Activated naive CD4-positive, alpha-beta T cell treated with anti-CD3 and anti-CD28 coated beads, Interleukin-2, amount 10 ng/mL, durations not matched to agents 7 days and 5 days (primary cell): ENCODE results near the gene DNAJA3.

Experiments
- CTCF ChIA-PET: fragments of 350-600 bp; sonication (Branson Sonifier 250); formaldehyde crosslinking; loops from one replicate; lab custom pipeline; 2021; ENCODE audit warnings: antibody characterized with exemption; lab: Charles Lee
- DNase-seq: peaks from one replicate; pipeline ENCODE4 v3.0.0-alpha.2; 2020
- H3K27ac Mint-ChIP-seq: one replicate; pipeline ENCODE4 v1.8.0; 2021; ENCODE audit warnings: mild to moderate bottlenecking, moderate library complexity, mixed read lengths
- H3K27me3 Mint-ChIP-seq: one replicate; pipeline ENCODE4 v1.8.0; 2021; ENCODE audit warnings: mild to moderate bottlenecking, mixed read lengths
- H3K36me3 Mint-ChIP-seq: one replicate; pipeline ENCODE4 v1.8.0; 2021; ENCODE audit warnings: mixed read lengths
- H3K4me1 Mint-ChIP-seq: one replicate; pipeline ENCODE4 v1.8.0; 2021; ENCODE audit warnings: mixed read lengths
- H3K4me3 Mint-ChIP-seq: one replicate; pipeline ENCODE4 v1.8.0; 2021; ENCODE audit warnings: mild to moderate bottlenecking, moderate library complexity, mixed read lengths
- H3K9me3 Mint-ChIP-seq: one replicate; pipeline ENCODE4 v1.8.0; 2021; ENCODE audit warnings: mixed read lengths

DNAJA3 gene

DNA sequence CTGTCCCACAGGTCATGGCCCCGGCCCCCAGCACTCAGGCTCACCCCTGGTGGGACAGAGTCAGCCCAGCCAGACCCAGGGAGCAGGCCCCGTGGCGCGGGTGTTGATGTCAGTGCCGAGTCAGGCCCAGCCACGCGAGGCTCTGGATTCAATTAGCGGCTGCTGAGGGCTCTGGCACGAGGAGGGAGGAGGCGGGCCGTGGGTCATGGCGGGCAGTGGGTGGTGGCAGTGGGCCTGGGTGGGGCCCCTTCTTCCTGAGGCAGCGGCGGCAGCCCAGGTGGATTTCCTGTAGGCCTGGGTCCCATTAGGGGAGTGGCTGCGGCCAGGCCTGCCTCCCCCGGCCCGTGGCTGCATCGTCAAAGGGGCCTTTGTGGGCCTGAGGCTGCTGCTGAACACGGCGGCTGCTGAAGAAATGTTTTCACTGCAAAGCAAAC, 41.1 kb upstream of the DNAJA3 start:
- CTCF ChIA-PET: no interaction called here
- H3K36me3 Mint-ChIP-seq: peaks cover 19% of the 10 kb centered on the region
- no peaks in the 10 kb centered on the region for H3K27me3 Mint-ChIP-seq
- no peak overlapping the region for H3K27ac Mint-ChIP-seq
- H3K9me3 Mint-ChIP-seq: no peaks in the 10 kb centered on the region
- no peak for DNase-seq
- no peak overlapping the region for H3K4me3 Mint-ChIP-seq
- no peaks in the 10 kb centered on the region for H3K4me1 Mint-ChIP-seq

DNA sequence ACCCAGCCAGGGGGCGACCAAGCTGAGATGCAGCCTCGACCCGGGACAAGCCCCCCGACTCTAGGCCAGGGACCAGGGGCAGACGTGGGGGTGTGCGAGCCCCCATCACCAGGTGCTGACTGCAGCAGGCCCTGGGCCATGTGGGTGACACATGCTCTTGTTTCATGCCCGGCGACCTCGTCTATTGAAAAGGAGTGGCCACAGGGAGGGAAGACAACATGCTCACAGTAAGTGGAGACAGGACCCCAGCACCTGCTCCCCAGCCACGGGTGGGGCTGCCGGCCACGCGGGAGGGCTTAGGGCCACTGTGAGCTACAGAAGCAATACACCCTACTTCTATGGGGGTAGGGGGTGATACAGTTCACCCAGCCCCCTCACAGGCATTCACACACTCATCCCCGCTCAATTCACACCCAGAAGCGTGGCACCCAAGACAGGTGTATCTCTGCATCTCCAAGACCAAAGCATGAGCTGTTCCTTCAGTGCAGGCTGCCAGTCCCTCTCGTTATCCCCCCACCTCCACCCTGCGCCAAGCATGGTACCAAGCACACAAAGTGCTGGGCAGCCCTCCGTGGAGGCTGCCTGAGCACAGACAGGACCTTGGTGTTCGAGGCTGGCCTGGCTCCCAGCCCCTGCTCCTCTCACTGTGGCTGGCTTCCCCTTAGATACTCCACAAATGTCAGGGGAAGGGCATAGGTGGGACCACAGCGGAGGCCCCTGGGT, 40.4 kb upstream of the DNAJA3 start:
- Mint-ChIP-seq H3K27ac (no peak overlapping the region), H3K4me3 (no peak overlapping the region), H3K4me1 (no peaks in the 10 kb centered on the region), H3K36me3 (peaks cover 24% of the 10 kb centered on the region), H3K27me3 (no peaks in the 10 kb centered on the region), H3K9me3 (no peaks in the 10 kb centered on the region)
- CTCF ChIA-PET: interaction anchor here (0.8 kb wide), 1 partner anchor 18 kb away, joined by 3 read pairs; no protein-coding TSS in a partner anchor
- DNase-seq: no peak

DNA sequence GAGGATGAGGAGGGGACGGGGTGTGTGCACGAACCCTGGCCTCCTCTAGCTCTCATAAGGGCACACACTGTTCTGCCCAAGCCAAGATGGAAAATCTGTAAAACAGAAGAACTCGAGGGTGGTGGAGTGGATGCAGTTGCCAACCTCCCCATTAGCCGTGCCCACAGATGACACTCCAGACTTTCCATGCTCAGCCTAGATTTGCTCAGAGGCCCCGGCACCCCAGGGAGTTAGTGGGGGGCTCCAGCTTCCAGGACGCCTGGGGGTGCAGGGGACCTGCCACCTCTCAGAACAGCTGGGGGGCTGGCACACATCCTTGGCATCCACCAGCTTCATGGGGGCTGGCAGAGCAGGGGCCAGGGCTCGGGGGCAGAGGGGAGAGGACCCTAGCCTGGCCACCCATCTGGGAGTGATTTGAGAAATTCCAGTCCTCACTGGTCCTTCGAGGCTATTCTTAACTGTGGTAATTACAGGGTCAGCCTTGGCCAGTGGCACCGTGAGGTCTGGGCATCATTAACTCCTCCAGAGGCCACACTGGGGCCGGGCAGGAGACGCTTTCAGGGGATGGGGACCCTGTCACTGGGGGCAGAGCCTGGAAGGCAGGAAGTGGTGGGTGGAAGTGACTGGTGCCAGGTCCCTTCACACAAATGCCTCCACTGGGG, 39.7 kb upstream of the DNAJA3 start:
- CTCF ChIA-PET: interaction anchor here (0.8 kb wide), 1 partner anchor 17 kb away, joined by 3 read pairs; no protein-coding TSS in a partner anchor
- Mint-ChIP-seq H3K36me3 (peaks cover 30% of the 10 kb centered on the region), H3K9me3 (no peaks in the 10 kb centered on the region), H3K4me3 (no peak overlapping the region), H3K27ac (no peak overlapping the region), H3K4me1 (no peaks in the 10 kb centered on the region), H3K27me3 (no peaks in the 10 kb centered on the region)
- no peak for DNase-seq

DNA sequence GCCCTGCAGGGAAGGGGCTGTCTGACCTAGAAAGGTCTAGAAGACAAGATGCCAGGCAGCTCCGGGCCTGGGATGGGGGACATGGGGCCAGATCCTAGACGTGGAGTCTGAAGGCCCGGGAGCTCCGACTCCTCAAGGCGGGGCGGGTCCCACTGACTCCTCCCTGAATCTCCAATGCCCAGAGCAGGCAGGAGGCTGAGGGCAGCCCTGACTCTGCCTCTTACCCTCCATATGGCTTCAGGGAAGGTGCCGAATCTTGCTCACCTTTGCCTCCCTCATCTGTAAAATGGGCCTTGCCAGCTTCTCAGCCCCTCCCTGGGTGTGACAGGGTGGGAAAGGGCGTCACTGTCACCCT, 39.2 kb upstream of the DNAJA3 start:
- H3K9me3 Mint-ChIP-seq: no peaks in the 10 kb centered on the region
- no peak overlapping the region for H3K27ac Mint-ChIP-seq
- no peak overlapping the region for H3K4me3 Mint-ChIP-seq
- peaks cover 32% of the 10 kb centered on the region for H3K36me3 Mint-ChIP-seq
- CTCF ChIA-PET: no interaction called here
- no peak for DNase-seq
- H3K27me3 Mint-ChIP-seq: no peaks in the 10 kb centered on the region
- no peaks in the 10 kb centered on the region for H3K4me1 Mint-ChIP-seq

DNA sequence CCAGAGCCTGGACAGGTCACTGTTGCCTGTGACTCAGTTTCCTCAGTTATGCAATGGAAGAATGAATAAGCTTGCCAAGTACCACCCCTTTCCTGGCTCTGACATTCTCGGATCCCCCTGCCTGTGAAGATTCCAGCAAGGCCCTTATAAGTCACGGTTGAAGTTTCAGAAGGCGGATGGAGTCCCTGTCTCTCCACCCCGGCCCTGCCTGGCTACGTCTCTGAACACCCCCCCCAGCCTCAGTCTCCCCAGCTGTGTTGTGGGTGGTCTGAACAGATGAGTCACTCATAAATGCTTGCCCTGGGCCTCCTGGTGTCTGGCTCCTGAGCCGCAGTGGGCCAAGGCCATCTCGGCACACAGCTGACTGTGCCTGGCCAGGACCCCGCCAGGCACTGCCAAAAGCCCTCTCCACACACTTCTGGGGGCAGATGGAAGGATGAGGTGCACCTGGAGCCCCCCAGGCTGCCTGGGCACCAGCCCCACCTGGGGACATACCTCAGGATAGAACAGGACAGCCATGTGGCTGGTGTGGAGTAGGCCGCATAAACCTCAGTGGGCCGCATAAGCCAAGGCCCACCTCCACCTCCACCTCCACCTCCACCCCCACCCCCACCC, 38.6 kb upstream of the DNAJA3 start:
- H3K36me3 Mint-ChIP-seq: peaks cover 29% of the 10 kb centered on the region
- no peaks in the 10 kb centered on the region for H3K9me3 Mint-ChIP-seq
- H3K27me3 Mint-ChIP-seq: no peaks in the 10 kb centered on the region
- no peak for DNase-seq
- CTCF ChIA-PET: no interaction called here
- no peak overlapping the region for H3K27ac Mint-ChIP-seq
- no peaks in the 10 kb centered on the region for H3K4me1 Mint-ChIP-seq
- no peak overlapping the region for H3K4me3 Mint-ChIP-seq

DNA sequence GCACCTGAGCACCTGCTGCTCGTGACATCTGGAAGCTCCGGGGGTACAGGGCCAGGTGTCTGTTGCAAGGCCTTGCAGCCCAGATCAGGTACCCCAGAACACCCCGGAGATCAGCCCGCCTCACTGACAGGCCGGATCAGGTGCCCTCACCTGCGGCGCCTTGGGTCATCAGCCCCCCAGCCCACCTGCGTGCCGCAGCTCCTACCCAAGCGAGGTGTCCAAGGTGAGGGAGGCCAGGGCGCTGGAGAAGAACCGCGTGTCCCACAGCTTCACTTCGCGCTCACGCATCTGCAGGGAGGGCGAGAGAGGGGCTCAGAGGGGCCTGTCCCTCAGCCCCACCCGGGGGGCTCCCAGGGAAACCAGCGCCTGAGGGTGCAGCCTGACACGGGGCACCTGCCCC, 37.9 kb upstream of the DNAJA3 start:
- peaks cover 32% of the 10 kb centered on the region for H3K36me3 Mint-ChIP-seq
- no peaks in the 10 kb centered on the region for H3K4me1 Mint-ChIP-seq
- CTCF ChIA-PET: no interaction called here
- DNase-seq: no peak
- no peaks in the 10 kb centered on the region for H3K9me3 Mint-ChIP-seq
- no peaks in the 10 kb centered on the region for H3K27me3 Mint-ChIP-seq
- H3K4me3 Mint-ChIP-seq: no peak overlapping the region
- H3K27ac Mint-ChIP-seq: no peak overlapping the region

DNA sequence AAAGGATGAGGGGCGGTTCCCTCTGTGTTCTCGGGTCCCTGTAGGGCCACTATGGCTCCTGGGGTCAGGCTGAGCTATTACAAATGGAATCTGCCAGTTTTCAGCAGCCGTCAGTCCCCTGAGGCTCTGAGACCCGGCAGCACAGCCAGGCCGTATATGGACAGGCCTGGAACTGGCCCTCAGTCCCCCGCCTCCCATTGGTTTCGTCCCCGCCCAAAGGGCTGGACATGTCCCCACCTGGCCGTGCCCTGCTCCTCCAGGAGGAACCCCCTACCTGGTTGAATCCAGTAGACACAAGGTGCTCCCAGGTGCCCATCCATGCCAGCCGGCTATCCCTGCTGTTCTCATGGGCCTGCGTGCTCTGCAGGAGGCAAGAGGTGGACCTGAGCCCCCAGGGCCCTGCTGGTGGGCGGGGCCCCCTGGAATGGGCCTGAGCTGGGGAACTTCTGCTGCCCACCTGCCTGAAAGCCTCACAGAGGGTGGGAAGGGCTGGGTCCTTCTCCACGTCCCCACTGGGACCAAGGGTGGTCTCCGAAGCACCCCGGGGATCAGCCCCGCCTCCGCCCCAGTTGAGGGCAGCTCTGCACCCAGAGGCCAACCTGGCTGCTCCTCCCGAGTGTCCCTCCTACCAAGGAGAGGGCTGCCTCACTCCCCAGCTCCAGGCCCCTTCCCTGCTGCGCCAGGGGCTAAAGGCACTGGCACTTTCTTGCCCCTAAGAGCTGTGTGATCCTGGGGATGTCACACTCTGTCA, 37.2 kb upstream of the DNAJA3 start:
- CTCF ChIA-PET: interaction anchor here (3.0 kb wide), 1 partner anchor 15 kb away, joined by 18 read pairs; no protein-coding TSS in a partner anchor
- Mint-ChIP-seq H3K27ac (peak overlapping the region; percentile 77), H3K36me3 (peaks cover 32% of the 10 kb centered on the region), H3K27me3 (no peaks in the 10 kb centered on the region), H3K4me3 (no peak overlapping the region), H3K9me3 (no peaks in the 10 kb centered on the region), H3K4me1 (no peaks in the 10 kb centered on the region)
- DNase-seq: no peak

DNA sequence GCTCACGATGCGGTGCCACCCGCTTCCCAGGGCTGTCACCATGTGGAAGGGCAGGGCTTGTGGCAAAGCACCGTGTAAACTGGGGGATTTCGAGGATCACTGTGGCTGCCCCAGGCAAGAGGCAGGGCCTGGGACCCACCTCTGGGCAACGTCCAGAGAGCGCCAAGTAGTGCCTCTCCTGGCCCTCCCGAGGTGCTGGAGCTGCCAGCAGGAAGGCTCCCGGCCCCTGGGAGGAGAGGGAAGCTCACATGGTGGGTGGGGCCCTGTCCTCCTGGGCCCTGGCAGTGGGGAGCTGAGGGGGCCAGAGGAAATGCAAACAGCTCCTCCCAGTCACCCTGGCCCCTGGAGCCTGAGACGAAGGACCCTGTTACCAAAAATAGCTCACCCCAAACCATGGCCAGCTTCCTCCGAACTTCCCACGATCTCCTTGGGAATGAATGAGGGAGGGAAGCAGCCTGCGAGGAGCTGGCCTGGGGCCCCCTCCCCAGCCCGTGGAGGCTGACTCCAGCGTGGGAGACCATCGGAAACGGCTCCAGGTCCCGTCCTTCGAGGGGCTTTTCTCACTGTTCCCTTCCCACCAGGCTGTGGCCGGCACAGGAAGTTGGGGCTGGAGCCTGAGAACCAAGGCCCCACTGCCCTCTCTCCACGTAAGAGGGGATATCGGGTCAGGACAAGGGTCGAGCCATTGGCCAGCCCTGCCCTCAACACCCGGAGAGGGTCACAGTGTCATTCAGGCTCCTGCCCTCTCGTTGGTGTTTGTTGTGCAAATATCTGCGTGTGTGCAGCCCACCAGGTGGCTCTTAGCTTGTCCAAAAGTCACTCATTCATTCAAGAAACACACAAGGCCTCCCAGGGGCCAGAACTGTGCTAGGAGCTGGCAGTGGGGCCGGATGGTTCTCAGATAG, 36.4 kb upstream of the DNAJA3 start:
- Mint-ChIP-seq H3K9me3 (no peaks in the 10 kb centered on the region), H3K4me3 (no peak overlapping the region), H3K4me1 (no peaks in the 10 kb centered on the region), H3K27me3 (no peaks in the 10 kb centered on the region), H3K36me3 (peaks cover 36% of the 10 kb centered on the region), H3K27ac (peak overlapping the region; percentile 77)
- CTCF ChIA-PET: interaction anchor here (0.6 to 3.0 kb wide), 2 partner anchors 14 to 59 kb away, joined by 3 to 18 read pairs; no protein-coding TSS in a partner anchor
- no peak for DNase-seq

DNA sequence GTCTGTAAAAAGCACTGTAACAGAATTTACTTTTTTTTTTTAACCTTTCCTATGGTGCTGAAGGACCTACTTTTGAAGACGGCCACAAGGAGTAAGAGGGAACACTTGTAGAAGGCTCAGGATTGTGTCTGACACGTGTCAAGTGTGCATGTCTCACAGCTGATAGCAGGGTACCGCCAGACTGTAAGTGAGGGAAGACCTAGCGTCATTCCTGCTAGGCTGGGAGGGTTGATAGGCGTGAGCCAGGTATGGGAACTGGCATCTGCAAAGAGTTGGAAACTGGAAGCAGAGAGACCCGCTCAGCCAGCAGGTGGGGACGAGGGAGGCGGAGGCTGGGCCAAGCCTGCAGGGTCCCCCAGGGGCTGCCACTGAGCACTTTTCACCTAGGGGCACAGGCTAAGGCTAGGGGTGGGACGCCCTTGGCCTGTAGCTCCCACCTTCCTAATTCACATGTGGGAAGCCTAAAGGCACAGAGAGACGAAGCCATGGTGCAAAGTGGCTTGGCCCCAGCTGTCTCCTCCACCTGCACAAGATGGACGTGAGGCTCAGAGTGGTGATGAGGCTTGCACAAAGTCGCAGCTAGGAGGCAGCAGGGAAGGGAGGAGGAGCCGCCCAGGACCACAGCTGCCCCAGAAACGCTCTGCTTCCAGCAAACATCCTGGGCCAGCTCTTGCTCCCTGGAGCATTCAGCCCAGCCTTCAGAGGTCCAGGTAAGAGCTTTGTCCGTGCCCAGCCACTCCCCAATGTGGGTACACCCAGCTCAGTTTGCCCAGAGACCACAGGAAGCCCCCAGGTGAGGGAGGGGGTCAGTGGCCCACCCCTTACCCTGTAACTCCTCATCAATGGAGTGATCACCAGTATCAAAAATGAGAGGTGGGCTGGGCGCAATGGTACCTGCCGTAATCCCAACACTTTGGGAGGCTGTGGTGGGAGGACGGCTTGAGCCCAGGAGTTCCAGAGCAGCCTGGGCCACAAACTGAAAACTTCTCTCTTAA, 35.1 kb upstream of the DNAJA3 start:
- no peaks in the 10 kb centered on the region for H3K27me3 Mint-ChIP-seq
- H3K4me1 Mint-ChIP-seq: no peaks in the 10 kb centered on the region
- no peak overlapping the region for H3K4me3 Mint-ChIP-seq
- no peak for DNase-seq
- H3K27ac Mint-ChIP-seq: no peak overlapping the region
- CTCF ChIA-PET: interaction anchor here (3.0 kb wide), 1 partner anchor 13 kb away, joined by 18 read pairs; no protein-coding TSS in a partner anchor
- no peaks in the 10 kb centered on the region for H3K9me3 Mint-ChIP-seq
- peaks cover 41% of the 10 kb centered on the region for H3K36me3 Mint-ChIP-seq

DNA sequence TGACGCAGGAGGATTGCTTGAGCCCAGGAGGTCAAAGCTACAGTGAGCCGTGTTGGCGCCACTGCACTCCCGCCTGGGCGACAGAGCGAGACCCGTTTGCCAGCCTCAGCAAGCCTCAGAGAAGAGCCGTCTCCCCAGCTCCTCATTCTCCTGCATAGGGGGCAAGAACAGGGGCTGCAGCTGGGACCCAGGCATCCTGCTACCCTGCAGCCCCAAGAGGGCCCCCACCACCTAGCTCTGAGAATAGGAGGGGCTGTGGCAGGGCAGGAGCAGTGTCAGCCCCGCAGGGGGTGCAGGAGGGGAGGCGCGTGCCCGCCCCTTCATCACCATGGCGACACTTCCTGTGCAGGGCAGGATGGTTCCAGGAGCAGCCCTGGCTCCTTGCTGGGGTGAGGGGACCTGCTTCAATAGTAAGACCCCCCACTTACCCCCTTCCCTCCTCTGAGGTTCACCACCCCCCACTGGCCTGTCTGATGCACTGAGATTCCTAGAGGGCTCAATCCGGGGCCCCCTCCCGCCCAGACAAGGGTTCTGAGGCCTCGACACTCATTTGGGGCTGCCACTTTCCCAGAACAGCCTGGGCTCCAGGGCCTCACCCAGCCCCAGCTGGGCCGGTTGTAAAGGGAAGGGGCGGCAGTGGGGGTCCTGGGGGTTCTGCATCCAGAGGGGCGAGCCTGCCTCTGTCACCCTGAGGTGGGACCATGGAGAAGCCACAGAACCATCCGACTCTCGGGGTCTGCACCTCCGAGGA, 33.9 kb upstream of the DNAJA3 start:
- Mint-ChIP-seq H3K4me3 (no peak overlapping the region), H3K36me3 (peaks cover 43% of the 10 kb centered on the region), H3K9me3 (no peaks in the 10 kb centered on the region), H3K4me1 (no peaks in the 10 kb centered on the region), H3K27me3 (no peaks in the 10 kb centered on the region), H3K27ac (no peak overlapping the region)
- peak; percentile 39 for DNase-seq
- CTCF ChIA-PET: interaction anchor here (3.0 kb wide), 1 partner anchor 11 kb away, joined by 18 read pairs; no protein-coding TSS in a partner anchor

DNA sequence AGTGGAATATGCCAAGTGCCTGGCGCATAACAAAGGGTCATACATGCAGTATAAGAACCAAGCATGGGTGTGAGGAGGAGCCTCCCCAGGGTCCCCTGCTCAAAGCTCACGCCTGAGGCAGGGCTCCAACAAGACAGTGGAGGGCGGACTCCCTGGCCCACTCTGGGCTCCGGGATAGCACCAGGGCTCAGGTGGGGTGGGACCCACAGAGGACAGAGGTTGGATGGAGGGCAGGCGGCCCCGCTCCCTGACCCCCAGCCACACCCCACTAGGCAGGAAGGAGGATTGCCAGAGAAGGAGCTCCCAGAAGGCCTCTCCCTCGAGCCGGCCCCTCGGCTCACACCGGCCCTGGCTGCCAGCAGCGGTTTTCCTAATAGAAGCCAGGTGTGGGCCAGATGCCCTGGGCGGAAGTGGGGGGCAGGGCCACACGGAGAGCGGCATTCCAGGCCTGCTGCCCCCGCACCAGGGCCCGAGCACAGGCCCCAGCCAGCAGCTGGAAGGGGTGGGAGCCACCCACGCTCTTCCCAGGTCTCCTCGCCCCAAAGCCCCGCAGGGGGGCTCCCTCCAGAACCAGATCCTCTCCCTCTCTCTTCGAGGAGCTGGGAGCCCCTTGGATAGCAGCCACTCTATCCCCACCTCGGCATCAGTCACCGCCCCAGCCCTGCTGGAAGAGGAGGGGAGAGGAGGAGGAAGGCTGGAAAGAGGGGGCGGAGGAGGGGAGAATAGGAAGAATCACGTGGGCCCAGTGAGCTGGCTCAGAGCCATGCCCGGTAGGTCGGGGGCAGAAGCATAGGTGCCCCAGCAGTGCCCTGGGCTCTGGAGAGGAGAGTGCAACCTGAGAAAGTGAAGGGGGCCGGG, 33.1 kb upstream of the DNAJA3 start:
- H3K27me3 Mint-ChIP-seq: no peaks in the 10 kb centered on the region
- H3K36me3 Mint-ChIP-seq: peaks cover 42% of the 10 kb centered on the region
- DNase-seq: no peak
- H3K27ac Mint-ChIP-seq: no peak overlapping the region
- H3K4me3 Mint-ChIP-seq: no peak overlapping the region
- no peaks in the 10 kb centered on the region for H3K9me3 Mint-ChIP-seq
- H3K4me1 Mint-ChIP-seq: no peaks in the 10 kb centered on the region
- CTCF ChIA-PET: interaction anchor here (1.2 to 1.9 kb wide), 2 partner anchors 10 to 33 kb away, joined by 3 to 13 read pairs; no protein-coding TSS in a partner anchor
